BLaER1 (cell line): ENCODE measurements around the gene SLC27A2.

ENCODE experiments used
- H3K27ac ChIP-seq: shearing (Covaris generic); formaldehyde crosslinking; 2 replicates; pipeline ENCODE4 v1.8.1; 2022
- H3K27me3 ChIP-seq: shearing (Covaris generic); formaldehyde crosslinking; 2 replicates; pipeline ENCODE4 v1.8.1; 2022
- H3K36me3 ChIP-seq: shearing (Covaris generic); formaldehyde crosslinking; 2 replicates; pipeline ENCODE4 v1.8.1; 2022
- H3K4me1 ChIP-seq: shearing (Covaris generic); formaldehyde crosslinking; 2 replicates; pipeline ENCODE4 v1.8.1; 2022
- H3K4me2 ChIP-seq: shearing (Covaris generic); formaldehyde crosslinking; 2 replicates; pipeline ENCODE4 v1.8.1; 2022
- H3K4me3 ChIP-seq: shearing (Covaris generic); formaldehyde crosslinking; 2 replicates; pipeline ENCODE4 v1.8.1; 2022
- H3K9ac ChIP-seq: shearing (Covaris generic); formaldehyde crosslinking; 2 replicates; pipeline ENCODE4 v1.8.1; 2022
- H3K9me3 ChIP-seq: shearing (Covaris generic); formaldehyde crosslinking; 2 replicates; pipeline ENCODE4 v1.8.1; 2022
- H4K20me1 ChIP-seq: shearing (Covaris generic); formaldehyde crosslinking; 2 replicates; pipeline ENCODE4 v1.8.1; 2022
- Cebpa-rat ChIP-seq: shearing (Covaris generic); IDR thresholded peaks from 2 replicates; pipeline ENCODE4 v1.8.1; 2022

The SLC27A2 gene

GRCh38 chr15:50247819-50248655 is 66.0 kb downstream of the SLC27A2 start:
- Histone ChIP-seq H3K4me2 (peak overlapping the region; percentile 77), H3K9me3 (no peaks in the 10 kb centered on the region), H4K20me1 (no peaks in the 10 kb centered on the region), H3K27ac (peak overlapping the region; percentile 76), H3K9ac (peak overlapping the region; percentile 57; the same call in 1 of the 2 replicates), H3K27me3 (no peaks in the 10 kb centered on the region), H3K36me3 (no peaks in the 10 kb centered on the region), H3K4me3 (0 out of 2 replicates have a peak overlapping the region, but pooled peaks have one; percentile 15), H3K4me1 (peaks cover 29% of the 10 kb centered on the region)
- no peak for TF ChIP-seq Cebpa-rat

GRCh38 chr15:50248994-50249582 is 67.1 kb downstream of the SLC27A2 start:
- Histone ChIP-seq H4K20me1 (no peaks in the 10 kb centered on the region), H3K27ac (no peak overlapping the region), H3K4me3 (no peak overlapping the region), H3K9ac (no peak overlapping the region), H3K4me2 (peak overlapping the region; percentile 77), H3K4me1 (peaks cover 29% of the 10 kb centered on the region), H3K36me3 (no peaks in the 10 kb centered on the region), H3K27me3 (no peaks in the 10 kb centered on the region), H3K9me3 (no peaks in the 10 kb centered on the region)
- no peak for TF ChIP-seq Cebpa-rat

DNA sequence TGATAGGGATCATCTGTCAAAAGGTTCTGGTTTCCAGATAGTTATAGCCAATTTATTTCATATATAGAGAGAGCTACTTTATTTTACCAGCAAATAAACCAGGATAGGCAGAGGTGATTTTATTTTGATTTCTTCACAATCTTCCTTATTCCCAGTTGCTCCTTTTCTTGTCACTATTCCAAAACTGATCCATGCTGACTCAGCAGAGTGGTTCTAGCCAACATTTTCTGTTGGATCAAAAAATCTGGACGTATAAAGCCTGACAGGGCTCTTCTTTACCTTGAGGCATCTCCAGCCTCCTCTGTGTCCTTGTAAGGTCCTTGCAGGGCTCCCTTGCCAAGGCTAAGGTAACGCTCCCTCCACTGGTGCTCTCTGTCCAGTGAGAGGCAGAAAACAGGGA is 67.7 kb downstream of the SLC27A2 start:
- peaks cover 29% of the 10 kb centered on the region for H3K4me1 ChIP-seq
- no peaks in the 10 kb centered on the region for H3K9me3 ChIP-seq
- H3K4me3 ChIP-seq: no peak overlapping the region
- H3K27me3 ChIP-seq: no peaks in the 10 kb centered on the region
- H3K36me3 ChIP-seq: no peaks in the 10 kb centered on the region
- no peak overlapping the region for H3K9ac ChIP-seq
- peak overlapping the region; percentile 77; the same call in 1 of the 2 replicates for H3K4me2 ChIP-seq
- H3K27ac ChIP-seq: no peak overlapping the region
- H4K20me1 ChIP-seq: no peaks in the 10 kb centered on the region
- TF ChIP-seq Cebpa-rat: no peak

DNA sequence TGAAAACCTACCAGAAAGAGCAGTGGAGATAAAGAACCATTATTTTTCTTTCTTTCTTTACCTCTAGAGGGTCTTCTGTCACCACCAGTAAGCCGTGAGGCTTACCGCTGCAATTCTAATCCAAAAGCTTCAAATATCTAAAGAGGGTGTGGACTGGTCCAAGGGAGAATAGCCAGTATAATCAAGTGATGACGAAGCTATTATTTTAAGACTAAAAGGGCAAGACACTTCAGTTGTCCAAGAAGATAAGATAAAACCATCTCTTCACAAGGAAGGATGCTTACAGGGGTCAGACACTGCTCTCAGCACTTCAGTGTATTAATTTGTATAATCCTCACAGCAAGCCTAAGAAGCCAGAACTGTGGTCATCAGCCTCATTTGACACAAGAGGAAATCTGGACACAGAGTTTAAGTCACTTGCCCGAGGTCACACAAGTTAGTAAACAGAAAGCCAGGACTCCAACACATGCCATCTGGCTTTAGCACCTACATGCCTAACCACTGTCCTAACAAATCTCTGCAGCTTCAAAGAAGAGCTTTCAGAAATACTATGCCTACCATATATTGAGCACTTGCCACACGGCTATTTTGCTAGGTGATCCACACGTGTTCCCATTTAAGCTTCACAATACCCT is 68.9 kb downstream of the SLC27A2 start:
- H3K36me3 ChIP-seq: no peaks in the 10 kb centered on the region
- H3K4me2 ChIP-seq: no peak overlapping the region
- no peak overlapping the region for H3K27ac ChIP-seq
- no peaks in the 10 kb centered on the region for H3K27me3 ChIP-seq
- H3K4me1 ChIP-seq: peaks cover 29% of the 10 kb centered on the region
- H3K9ac ChIP-seq: no peak overlapping the region
- no peak overlapping the region for H3K4me3 ChIP-seq
- no peak for TF ChIP-seq Cebpa-rat
- no peaks in the 10 kb centered on the region for H3K9me3 ChIP-seq
- H4K20me1 ChIP-seq: no peaks in the 10 kb centered on the region

DNA sequence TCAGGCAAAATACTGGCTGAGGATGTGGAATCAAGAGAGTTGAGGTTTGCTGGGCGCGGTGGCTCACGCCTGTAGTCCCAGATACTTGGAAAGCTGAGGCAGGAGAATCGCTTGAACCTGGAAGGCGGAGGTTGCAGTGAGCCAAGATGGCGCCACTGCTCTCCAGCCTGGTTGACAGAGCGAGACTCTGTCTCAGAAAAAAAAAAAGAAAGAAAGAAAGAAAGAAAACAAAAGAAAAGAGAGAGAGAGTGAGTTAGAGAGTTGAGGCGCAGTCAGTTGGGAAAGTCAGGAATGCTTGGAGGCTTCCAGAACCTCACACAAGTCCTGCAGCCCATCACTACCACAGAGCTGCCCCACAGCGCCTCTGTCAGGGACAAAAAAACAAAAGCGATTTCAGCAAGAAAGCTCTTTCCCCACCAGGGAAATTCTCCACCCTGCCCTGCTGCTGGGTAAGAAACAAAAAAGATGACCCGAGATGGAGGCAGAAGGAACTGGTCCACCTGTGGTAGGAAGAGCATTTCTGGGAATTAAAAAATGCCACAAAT is 69.7 kb downstream of the SLC27A2 start:
- Histone ChIP-seq H3K4me3 (no peak overlapping the region), H3K9ac (no peak overlapping the region), H4K20me1 (no peaks in the 10 kb centered on the region), H3K4me2 (no peak overlapping the region), H3K36me3 (no peaks in the 10 kb centered on the region), H3K27ac (no peak overlapping the region), H3K9me3 (no peaks in the 10 kb centered on the region), H3K4me1 (peaks cover 29% of the 10 kb centered on the region), H3K27me3 (no peaks in the 10 kb centered on the region)
- no peak for TF ChIP-seq Cebpa-rat

DNA sequence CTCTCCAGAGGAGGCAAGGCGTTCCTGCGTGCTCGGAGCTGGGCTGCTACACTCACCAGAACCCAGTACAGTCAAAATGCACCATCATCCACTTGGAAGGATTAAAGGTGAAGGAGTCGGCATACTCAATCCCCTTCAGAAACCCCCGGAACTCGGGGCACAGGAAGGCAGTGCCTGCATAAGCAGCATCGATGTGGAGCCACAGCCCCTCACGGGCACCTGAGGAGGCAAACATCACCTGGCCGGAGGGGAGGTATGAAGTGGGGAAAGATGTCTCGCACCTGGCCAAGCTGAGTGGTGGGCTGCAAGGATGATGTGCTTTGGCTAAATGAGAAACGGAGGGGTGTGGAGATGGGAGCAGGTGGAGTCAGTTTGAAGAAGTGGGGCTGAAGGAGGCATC is 70.6 kb downstream of the SLC27A2 start:
- Histone ChIP-seq H3K9me3 (no peaks in the 10 kb centered on the region), H3K36me3 (no peaks in the 10 kb centered on the region), H3K4me1 (peaks cover 22% of the 10 kb centered on the region), H3K27me3 (no peaks in the 10 kb centered on the region), H4K20me1 (no peaks in the 10 kb centered on the region), H3K9ac (no peak overlapping the region), H3K27ac (no peak overlapping the region), H3K4me2 (no peak overlapping the region), H3K4me3 (no peak overlapping the region)
- no peak for TF ChIP-seq Cebpa-rat

GRCh38 chr15:50256188-50257041 is 74.4 kb downstream of the SLC27A2 start:
- Histone ChIP-seq H4K20me1 (no peaks in the 10 kb centered on the region), H3K9ac (no peak overlapping the region), H3K27me3 (no peaks in the 10 kb centered on the region), H3K36me3 (no peaks in the 10 kb centered on the region), H3K4me1 (no peaks in the 10 kb centered on the region), H3K4me3 (no peak overlapping the region), H3K4me2 (no peak overlapping the region), H3K9me3 (no peaks in the 10 kb centered on the region), H3K27ac (no peak overlapping the region)
- TF ChIP-seq Cebpa-rat: no peak

GRCh38 chr15:50257332-50257731 is 75.3 kb downstream of the SLC27A2 start:
- Histone ChIP-seq H3K4me3 (no peak overlapping the region), H3K27ac (no peak overlapping the region), H3K4me2 (no peak overlapping the region), H4K20me1 (no peaks in the 10 kb centered on the region), H3K4me1 (peaks cover 5% of the 10 kb centered on the region), H3K36me3 (no peaks in the 10 kb centered on the region), H3K27me3 (no peaks in the 10 kb centered on the region), H3K9ac (no peak overlapping the region), H3K9me3 (no peaks in the 10 kb centered on the region)
- no peak for TF ChIP-seq Cebpa-rat

DNA sequence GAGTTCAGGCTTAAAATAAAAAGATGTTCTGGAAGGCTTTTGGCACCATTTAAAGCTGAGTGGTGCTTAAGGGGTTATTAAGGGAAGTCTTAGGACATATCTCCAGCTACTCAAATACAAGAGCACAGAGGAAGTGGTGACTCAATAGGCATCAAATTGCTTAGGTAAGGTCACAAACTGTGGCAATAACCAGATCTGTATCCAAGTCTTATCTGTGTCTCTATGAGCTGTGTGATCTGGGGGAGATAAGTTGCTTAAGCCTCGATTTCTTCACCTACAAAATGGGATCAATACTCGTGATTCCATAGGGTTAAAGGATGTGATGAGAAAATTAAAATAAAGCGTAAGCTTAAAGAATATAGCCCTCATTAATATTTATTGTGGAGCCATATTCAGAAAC is 75.9 kb downstream of the SLC27A2 start:
- Histone ChIP-seq H3K4me3 (no peak overlapping the region), H3K27me3 (no peaks in the 10 kb centered on the region), H3K4me2 (no peak overlapping the region), H3K36me3 (no peaks in the 10 kb centered on the region), H3K4me1 (peaks cover 11% of the 10 kb centered on the region), H4K20me1 (no peaks in the 10 kb centered on the region), H3K9ac (no peak overlapping the region), H3K27ac (no peak overlapping the region), H3K9me3 (no peaks in the 10 kb centered on the region)
- TF ChIP-seq Cebpa-rat: no peak
